Trophoblast cell (in vitro differentiated cells and primary cell): ENCODE data around the gene ETV7.

ENCODE experiments used
- DNase-seq, 2 donors: peaks; one replicate each; pipeline ENCODE4 v3.0.0-alpha.2; 2016
- H2AFZ ChIP-seq: 2 replicates; pipeline ENCODE4 v1.6.1; 2013; ENCODE audit warnings: low read length, moderate library complexity, mild to moderate bottlenecking; ENCODE audit not compliant: insufficient read depth, poor library complexity
- H2AK5ac ChIP-seq: 2 replicates; pipeline ENCODE4 v1.6.1; 2013; ENCODE audit warnings: mild to moderate bottlenecking, low read length
- H2BK120ac ChIP-seq: 2 replicates; pipeline ENCODE4 v1.6.1; 2013; ENCODE audit warnings: low read length, mild to moderate bottlenecking, moderate library complexity; ENCODE audit not compliant: insufficient read depth, poor library complexity
- H2BK12ac ChIP-seq: 2 replicates; pipeline ENCODE4 v1.6.1; 2013; ENCODE audit warnings: mild to moderate bottlenecking, low read length, moderate library complexity
- H2BK5ac ChIP-seq: 2 replicates; pipeline ENCODE4 v1.6.1; 2013; ENCODE audit warnings: low read length, low read depth, moderate library complexity, mild to moderate bottlenecking; ENCODE audit not compliant: poor library complexity
- H3K14ac ChIP-seq: 2 replicates; pipeline ENCODE4 v1.6.1; 2013; ENCODE audit warnings: mild to moderate bottlenecking, low read length
- H3K18ac ChIP-seq: 2 replicates; pipeline ENCODE4 v1.6.1; 2013; ENCODE audit warnings: mild to moderate bottlenecking, low read length
- H3K23ac ChIP-seq: 2 replicates; pipeline ENCODE4 v1.6.1; 2013; ENCODE audit warnings: low read length
- H3K27ac ChIP-seq: 2 replicates; pipeline ENCODE4 v1.5.1; 2013; ENCODE audit warnings: low read depth, mild to moderate bottlenecking, inconsistent platforms, low read length, moderate library complexity
- H3K27me3 ChIP-seq: 2 replicates; pipeline ENCODE4 v1.6.1; 2013; ENCODE audit warnings: inconsistent platforms, mild to moderate bottlenecking, low read length, moderate library complexity; ENCODE audit not compliant: insufficient read depth
- H3K36me3 ChIP-seq, 2 experiments: 1 replicate in 1 of 2; 2 replicates in 1 of 2; pipeline ENCODE4 v1.6.1; 2013; ENCODE audit warnings: low read length in 2 of 2, mild to moderate bottlenecking in 2 of 2, moderate library complexity in 1 of 2; ENCODE audit not compliant: insufficient read depth in 2 of 2, control insufficient read depth in 1 of 2
- H3K4ac ChIP-seq: 2 replicates; pipeline ENCODE4 v1.6.1; 2013; ENCODE audit warnings: low read depth, mild to moderate bottlenecking, low read length, moderate library complexity
- H3K4me1 ChIP-seq, 2 experiments: 1 replicate in 1 of 2; 2 replicates in 1 of 2; pipeline ENCODE4 v1.6.1; 2013; ENCODE audit warnings: low read length in 2 of 2, mild to moderate bottlenecking in 2 of 2, moderate library complexity in 1 of 2; ENCODE audit not compliant: insufficient read depth in 2 of 2, control insufficient read depth in 1 of 2
- H3K4me2 ChIP-seq: 2 replicates; pipeline ENCODE4 v1.6.1; 2013; ENCODE audit warnings: inconsistent platforms, mild to moderate bottlenecking, low read length, moderate library complexity
- H3K4me3 ChIP-seq: 2 replicates; pipeline ENCODE4 v1.5.1; 2013; ENCODE audit warnings: mild to moderate bottlenecking, low read depth, low read length, inconsistent platforms
- H3K79me1 ChIP-seq: one replicate; pipeline ENCODE4 v1.6.1; 2013; ENCODE audit warnings: low read length
- H3K79me2 ChIP-seq: 2 replicates; pipeline ENCODE4 v1.6.1; 2013; ENCODE audit warnings: low read length, mild to moderate bottlenecking; ENCODE audit not compliant: control insufficient read depth, insufficient read depth, poor library complexity
- H3K9ac ChIP-seq: 2 replicates; pipeline ENCODE4 v1.6.1; 2013; ENCODE audit warnings: mild to moderate bottlenecking, low read length
- H3K9me3 ChIP-seq: 2 replicates; pipeline ENCODE4 v1.6.1; 2013; ENCODE audit warnings: low read depth, mild to moderate bottlenecking, control low read depth, inconsistent platforms, low read length; ENCODE audit not compliant: insufficient read depth
- H4K12ac ChIP-seq: 2 replicates; pipeline ENCODE4 v1.6.1; 2013; ENCODE audit warnings: low read depth, mild to moderate bottlenecking, low read length, moderate library complexity
- H4K8ac ChIP-seq: 2 replicates; pipeline ENCODE4 v1.6.1; 2013; ENCODE audit warnings: low read depth, mild to moderate bottlenecking, low read length, moderate library complexity
- H4K91ac ChIP-seq: one replicate; pipeline ENCODE4 v1.6.1; 2013; ENCODE audit warnings: low read depth, mild to moderate bottlenecking, low read length, moderate library complexity
- WGBS: extraction: QIAGEN DNeasy Blood & Tissue Kit; methylation state at CpG from one replicate; pipeline ENCODE4 v1.1.7; 2013; ENCODE audit warnings: missing lambda C conversion rate; ENCODE audit not compliant: insufficient read length, insufficient coverage; ENCODE audit errors: extremely low coverage; 5-methylcytosine and 5-hydroxymethylcytosine counted together

The ETV7 gene

GRCh38 chr6:36399970-36400369 lies 12.5 kb upstream of the ETV7 start:
- no peak overlapping the region for H4K12ac ChIP-seq
- no peaks in the 10 kb centered on the region for H3K79me2 ChIP-seq
- H3K27me3 ChIP-seq = no peaks in the 10 kb centered on the region
- H2AK5ac ChIP-seq = no peak overlapping the region
- H3K18ac ChIP-seq = no peak overlapping the region
- WGBS = no CpG with 5 or more reads among the region's 1 CpG
- no peak overlapping the region for H3K23ac ChIP-seq
- no peaks in the 10 kb centered on the region for H3K79me1 ChIP-seq
- no peak overlapping the region for H4K91ac ChIP-seq
- no peak overlapping the region for H2BK12ac ChIP-seq
- no peak overlapping the region for H3K4ac ChIP-seq
- H3K4me3 ChIP-seq = no peak overlapping the region
- no peak overlapping the region for H4K8ac ChIP-seq
- no peak overlapping the region for H3K4me2 ChIP-seq
- no peak overlapping the region for H2BK5ac ChIP-seq
- no peak overlapping the region for H2AFZ ChIP-seq
- no peak overlapping the region for H3K14ac ChIP-seq
- DNase-seq = no peak
- H3K4me1 ChIP-seq = no peaks in the 10 kb centered on the region
- H3K9ac ChIP-seq = no peak overlapping the region
- H3K36me3 ChIP-seq = no peaks in the 10 kb centered on the region
- H3K9me3 ChIP-seq = no peaks in the 10 kb centered on the region
- no peak overlapping the region for H2BK120ac ChIP-seq
- no peak overlapping the region for H3K27ac ChIP-seq

GRCh38 chr6:36392621-36393020 lies 5.2 kb upstream of the ETV7 start:
- H2BK120ac ChIP-seq = no peak overlapping the region
- H3K36me3 ChIP-seq = no peaks in the 10 kb centered on the region
- no peak overlapping the region for H3K23ac ChIP-seq
- no peak overlapping the region for H2AK5ac ChIP-seq
- no peak overlapping the region for H4K12ac ChIP-seq
- no peak overlapping the region for H3K4ac ChIP-seq
- H2BK12ac ChIP-seq = no peak overlapping the region
- DNase-seq = no peak
- no CpG with 5 or more reads among the region's 5 CpGs for WGBS
- no peaks in the 10 kb centered on the region for H3K79me2 ChIP-seq
- no peak overlapping the region for H3K4me3 ChIP-seq
- peaks cover 9% of the 10 kb centered on the region for H3K27me3 ChIP-seq
- H3K14ac ChIP-seq = no peak overlapping the region
- H2BK5ac ChIP-seq = no peak overlapping the region
- no peaks in the 10 kb centered on the region for H3K79me1 ChIP-seq
- H3K27ac ChIP-seq = no peak overlapping the region
- peaks cover 2% of the 10 kb centered on the region for H3K9me3 ChIP-seq
- H3K4me1 ChIP-seq = peaks cover 2 to 3% of the 10 kb centered on the region in 2 experiments
- H3K4me2 ChIP-seq = no peak overlapping the region
- no peak overlapping the region for H4K91ac ChIP-seq
- H4K8ac ChIP-seq = no peak overlapping the region
- no peak overlapping the region for H3K9ac ChIP-seq
- H2AFZ ChIP-seq = no peak overlapping the region
- H3K18ac ChIP-seq = no peak overlapping the region

- Histone ChIP-seq H3K79me1 (no peaks in the 10 kb centered on the region), H4K91ac (no peak overlapping the region), H2AFZ (no peak overlapping the region), H3K9ac (no peak overlapping the region), H3K4me1 (peaks cover 3 to 12% of the 10 kb centered on the region in 2 experiments), H2BK12ac (no peak overlapping the region), H2BK5ac (no peak overlapping the region), H3K4me2 (no peak overlapping the region), H3K4ac (no peak overlapping the region), H3K36me3 (no peaks in the 10 kb centered on the region), H4K8ac (no peak overlapping the region), H3K27me3 (peaks cover 30% of the 10 kb centered on the region), H2AK5ac (no peak overlapping the region), H3K9me3 (peaks cover 4% of the 10 kb centered on the region), H3K79me2 (no peaks in the 10 kb centered on the region), H2BK120ac (no peak overlapping the region), H3K18ac (no peak overlapping the region), H3K14ac (no peak overlapping the region), H3K4me3 (no peak overlapping the region), H3K27ac (no peak overlapping the region), H3K23ac (no peak overlapping the region), H4K12ac (no peak overlapping the region)
- DNase-seq = peak; percentile 68 to 86
These were observed 1.9 kb upstream of the ETV7 start for GRCh38 chr6:36389353-36389752.

- H3K79me2 ChIP-seq = no peaks in the 10 kb centered on the region
- no peak overlapping the region for H3K27ac ChIP-seq
- H3K27me3 ChIP-seq = peaks cover 30% of the 10 kb centered on the region
- WGBS = no CpG with 5 or more reads among the region's 33 CpGs
- H3K18ac ChIP-seq = no peak overlapping the region
- no peak overlapping the region for H3K4ac ChIP-seq
- no peak overlapping the region for H3K4me3 ChIP-seq
- H3K36me3 ChIP-seq = no peaks in the 10 kb centered on the region
- no peak overlapping the region for H2AFZ ChIP-seq
- H3K4me1 ChIP-seq = peaks cover 3 to 12% of the 10 kb centered on the region in 2 experiments
- peaks cover 2% of the 10 kb centered on the region for H3K9me3 ChIP-seq
- no peak overlapping the region for H3K23ac ChIP-seq
- no peak overlapping the region for H2BK12ac ChIP-seq
- no peak overlapping the region for H3K14ac ChIP-seq
- no peak overlapping the region for H4K8ac ChIP-seq
- no peak overlapping the region for H2BK120ac ChIP-seq
- H2AK5ac ChIP-seq = no peak overlapping the region
- H4K91ac ChIP-seq = no peak overlapping the region
- H2BK5ac ChIP-seq = no peak overlapping the region
- no peak overlapping the region for H4K12ac ChIP-seq
- DNase-seq = peak; percentile 60 to 78
- H3K4me2 ChIP-seq = peak overlapping the region; percentile 57
- no peak overlapping the region for H3K9ac ChIP-seq
- no peaks in the 10 kb centered on the region for H3K79me1 ChIP-seq
These were observed 702 bp downstream of the ETV7 start for GRCh38 chr6:36386495-36387439.
